SK-N-MC (cell line): ENCODE results near the gene MUC5B.

Experiments
- EZH2 ChIP-seq: fragments of 200-600 bp; sonication (generic); IDR thresholded peaks from one replicate; pipeline ENCODE4 v1.6.1; 2017; ENCODE audit warnings: antibody characterized with exemption
- FOXP2 ChIP-seq: optimal IDR thresholded peaks from 2 replicates; pipeline ENCODE3; 2011; ENCODE audit warnings: mild to moderate bottlenecking, moderate library complexity; ENCODE audit not compliant: insufficient read depth; ENCODE audit errors: extremely low read length, control extremely low read depth

GRCh38 chr11:1177020-1177770 lies 45.7 kb upstream of the MUC5B start:
- TF ChIP-seq EZH2 (no peak), FOXP2 (no peak)
